SK-N-SH treated with all-trans-retinoic acid at 6 μM for 48 hours (cell line): ENCODE results near the gene CEACAM18.

Experiments
- ATAC-seq: fragments of 200-7000 bp; cut with Tn5 transposase; 3 replicates; pipeline ENCODE4 v1.9.1; 2020; ENCODE audit warnings: mild to moderate bottlenecking, moderate library complexity
- ARNTL ChIP-seq: fragments of 450-650 bp; formaldehyde crosslinking; IDR thresholded peaks from 2 replicates; pipeline ENCODE4 v1.5.0; 2020; ENCODE audit warnings: low read depth, mild to moderate bottlenecking, moderate library complexity, borderline replicate concordance
- BACH2 ChIP-seq: fragments of 250-450 bp; sonication (Bioruptor Pico); IDR thresholded peaks from 2 replicates; pipeline ENCODE4 v1.9.0; 2021; ENCODE audit warnings: mild to moderate bottlenecking, borderline replicate concordance
- CREB5 ChIP-seq: fragments of 250-450 bp; sonication (Bioruptor Pico); IDR thresholded peaks from 2 replicates; pipeline ENCODE4 v1.5.1; 2020; ENCODE audit warnings: low read depth, mild to moderate bottlenecking, moderate library complexity
- CSDC2 ChIP-seq: fragments of 250-450 bp; sonication (Bioruptor Pico); IDR thresholded peaks from 2 replicates; pipeline ENCODE4 v1.5.0; 2020; ENCODE audit warnings: mild to moderate bottlenecking, moderate library complexity
- CSRNP3 ChIP-seq: fragments of 250-450 bp; sonication (Bioruptor Pico); IDR thresholded peaks from 2 replicates; pipeline ENCODE4 v1.5.1; 2021; ENCODE audit warnings: mild to moderate bottlenecking, moderate library complexity
- ESRRG ChIP-seq: fragments of 250-450 bp; sonication (Bioruptor Pico); IDR thresholded peaks from 2 replicates; pipeline ENCODE4 v1.6.1; 2021; ENCODE audit warnings: mild to moderate bottlenecking
- GLIS3 ChIP-seq: fragments of 250-450 bp; sonication (Bioruptor Pico); IDR thresholded peaks from 2 replicates; pipeline ENCODE4 v1.5.0; 2020; ENCODE audit warnings: mild to moderate bottlenecking, moderate library complexity
- OSR1 ChIP-seq: fragments of 250-450 bp; sonication (Bioruptor Pico); IDR thresholded peaks from 2 replicates; pipeline ENCODE4 v1.8.0; 2022; ENCODE audit warnings: moderate library complexity, mild to moderate bottlenecking, inconsistent platforms
- POU6F1 ChIP-seq: fragments of 250-450 bp; sonication (Bioruptor Pico); IDR thresholded peaks from 2 replicates; pipeline ENCODE4 v1.8.0; 2021; ENCODE audit warnings: low read depth, mild to moderate bottlenecking, moderate library complexity, borderline replicate concordance
- PPARA ChIP-seq: fragments of 250-450 bp; sonication (Bioruptor Pico); IDR thresholded peaks from 2 replicates; pipeline ENCODE4 v1.5.0; 2020; ENCODE audit warnings: mild to moderate bottlenecking, borderline replicate concordance
- RARB ChIP-seq: fragments of 250-450 bp; sonication (Bioruptor Pico); IDR thresholded peaks from 2 replicates; pipeline ENCODE4 v1.8.0; 2021; ENCODE audit warnings: mild to moderate bottlenecking, moderate library complexity
- SNAI2 ChIP-seq: fragments of 250-450 bp; sonication (Bioruptor Pico); IDR thresholded peaks from 2 replicates; pipeline ENCODE4 v1.5.0; 2020; ENCODE audit warnings: mild to moderate bottlenecking, moderate library complexity
- TCF4 ChIP-seq: fragments of 250-450 bp; sonication (Bioruptor Pico); IDR thresholded peaks from 2 replicates; pipeline ENCODE4 v1.8.0; 2021; ENCODE audit warnings: mild to moderate bottlenecking, moderate library complexity, borderline replicate concordance
- ZC3H10 ChIP-seq: fragments of 250-450 bp; sonication (Bioruptor Pico); IDR thresholded peaks from 2 replicates; pipeline ENCODE4 v1.5.1; 2021; ENCODE audit warnings: mild to moderate bottlenecking, moderate library complexity
- ZFP3 ChIP-seq: fragments of 250-450 bp; sonication (Bioruptor Pico); IDR thresholded peaks from 2 replicates; pipeline ENCODE4 v1.5.0; 2020; ENCODE audit warnings: mild to moderate bottlenecking, moderate library complexity
- ZFP30 ChIP-seq: fragments of 450-650 bp; formaldehyde crosslinking; IDR thresholded peaks from 2 replicates; pipeline ENCODE4 v1.5.0; 2022; ENCODE audit warnings: mild to moderate bottlenecking, moderate library complexity
- ZNF565 ChIP-seq: fragments of 450-650 bp; formaldehyde crosslinking; conservative IDR thresholded peaks from 2 replicates; pipeline ENCODE4 v1.5.0; 2020; ENCODE audit warnings: low read depth, mild to moderate bottlenecking, moderate library complexity
- ZNF70 ChIP-seq: fragments of 450-650 bp; formaldehyde crosslinking; IDR thresholded peaks from 2 replicates; pipeline ENCODE4 v1.5.0; 2020; ENCODE audit warnings: mild to moderate bottlenecking, moderate library complexity
- ZNF8 ChIP-seq: fragments of 450-650 bp; formaldehyde crosslinking; IDR thresholded peaks from 2 replicates; pipeline ENCODE4 v1.5.0; 2020; ENCODE audit warnings: mild to moderate bottlenecking, moderate library complexity
- TF ChIP-seq, protein P1 (sequence below): fragments of 250-450 bp; sonication (Bioruptor Pico); IDR thresholded peaks from 2 replicates; pipeline ENCODE4 v1.5.0; 2020; ENCODE audit warnings: mild to moderate bottlenecking, moderate library complexity
- TF ChIP-seq, protein P2 (sequence below): fragments of 250-450 bp; sonication (Bioruptor Pico); IDR thresholded peaks from 2 replicates; pipeline ENCODE4 v1.8.0; 2020; ENCODE audit warnings: mild to moderate bottlenecking, moderate library complexity, borderline replicate concordance

Gene CEACAM18

DNA sequence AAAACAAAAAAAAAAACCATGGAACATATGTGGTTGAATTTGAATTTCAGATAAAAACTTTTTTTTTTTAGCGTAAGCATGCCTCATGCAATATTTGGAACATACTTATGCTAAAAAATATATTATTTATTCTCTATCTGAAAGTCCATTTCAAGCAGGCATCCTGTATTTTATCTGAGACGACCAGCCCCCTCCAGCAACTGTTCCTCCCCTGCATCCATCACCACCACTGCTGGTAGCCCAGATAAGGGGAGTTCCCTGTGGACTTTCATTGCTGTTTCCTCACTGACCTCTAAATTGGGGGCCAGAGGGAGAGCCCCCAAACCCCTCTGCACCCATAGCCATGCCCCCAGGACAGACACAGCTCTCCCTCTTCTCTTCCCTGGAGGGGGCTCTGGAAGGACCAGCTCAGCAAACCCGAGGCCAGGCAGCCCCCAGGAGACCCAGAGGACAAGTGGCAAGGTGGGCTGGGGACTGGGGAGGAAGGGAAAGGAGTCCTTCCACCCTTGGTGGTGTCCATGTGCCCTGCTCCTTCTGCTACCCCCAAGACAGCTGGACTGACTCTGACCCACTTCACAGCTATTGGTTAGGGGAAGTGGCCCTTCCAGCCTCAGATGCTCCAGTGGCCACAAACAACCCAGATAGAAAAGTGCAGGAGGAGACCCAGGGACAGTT, 29.9 kb downstream of the CEACAM18 start:
- no peak for TF ChIP-seq CSRNP3 (CRISPR knock-in tag)
- TF ChIP-seq ZC3H10, result no peak
- TF ChIP-seq ESRRG, result no peak
- TF ChIP-seq PPARA (CRISPR knock-in tag), result no peak
- TF ChIP-seq ARNTL (CRISPR knock-in tag), result no peak
- ATAC-seq, result no peak

GRCh38 chr19:51509823-51510660, 31.7 kb downstream of the CEACAM18 start:
- TF ChIP-seq TCF4 (CRISPR knock-in tag), result no peak
- no peak for TF ChIP-seq ZFP30 (CRISPR knock-in tag)
- no peak for TF ChIP-seq ZC3H10
- no peak for TF ChIP-seq PPARA (CRISPR knock-in tag)
- TF ChIP-seq ARNTL (CRISPR knock-in tag), result no peak
- TF ChIP-seq ZFP3, result no peak
- TF ChIP-seq GLIS3, result no peak
- TF ChIP-seq CREB5, result no peak
- no peak for TF ChIP-seq POU6F1
- no peak for TF ChIP-seq ZNF8 (CRISPR knock-in tag)
- no peak for TF ChIP-seq BACH2 (CRISPR knock-in tag)
- no peak for TF ChIP-seq CSDC2 (CRISPR knock-in tag)

DNA sequence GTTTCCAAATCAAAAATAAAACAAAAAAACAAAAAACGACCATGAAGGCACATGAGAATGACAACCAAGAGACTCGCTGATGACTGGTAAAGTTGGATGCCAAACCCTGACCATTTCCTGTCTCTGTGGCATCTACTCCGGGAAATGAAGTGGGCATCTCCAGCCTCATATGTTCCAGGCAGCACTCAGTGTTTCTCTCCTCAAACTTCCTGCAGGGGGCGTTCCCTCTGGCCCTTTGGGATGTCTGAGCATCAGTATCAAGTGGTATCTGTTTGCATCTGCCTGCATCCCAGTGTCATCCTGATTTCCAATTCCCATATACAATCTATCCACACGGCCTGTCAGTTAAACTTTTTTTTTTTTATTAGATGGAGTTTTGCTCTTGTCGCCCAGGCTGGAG, 33.0 kb downstream of the CEACAM18 start:
- TF ChIP-seq ZNF70 (CRISPR knock-in tag) (no peak), ARNTL (CRISPR knock-in tag) (no peak), ZNF565 (CRISPR knock-in tag) (no peak), RARB (CRISPR knock-in tag) (no peak), ZFP3 (no peak), OSR1 (CRISPR knock-in tag) (no peak), CSDC2 (CRISPR knock-in tag) (no peak), ZC3H10 (no peak)
- peak; percentile 64; the same call in 2 of the 3 replicates for ATAC-seq

More at GRCh38 chr19:51509823-51510660, 31.7 kb downstream of the CEACAM18 start:
- ATAC-seq, result no peak

DNA sequence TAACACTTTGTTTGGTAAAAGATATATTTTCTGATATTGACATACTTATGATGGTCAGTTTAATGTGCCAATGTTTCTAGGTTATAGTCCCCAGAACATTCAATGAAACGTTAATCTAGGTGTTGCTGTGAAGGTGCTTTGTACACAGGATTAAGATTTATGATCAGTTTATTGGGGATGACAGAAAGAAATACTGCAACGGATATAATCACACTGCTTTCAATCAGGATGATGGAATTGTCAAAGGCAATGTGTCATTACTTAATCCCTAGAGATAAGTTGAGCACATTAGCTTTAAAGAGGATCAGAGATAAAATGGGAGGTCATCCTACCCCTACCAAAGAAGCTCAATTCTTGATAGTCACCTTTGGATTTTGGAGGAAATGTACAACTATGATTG, 35.6 kb downstream of the CEACAM18 start:
- no peak for ATAC-seq
- TF ChIP-seq CSDC2 (CRISPR knock-in tag) (no peak), TCF4 (CRISPR knock-in tag) (no peak), CREB5 (no peak), ZNF8 (CRISPR knock-in tag) (no peak), ZFP30 (CRISPR knock-in tag) (no peak), GLIS3 (no peak), SNAI2 (CRISPR knock-in tag) (no peak), ZNF70 (CRISPR knock-in tag) (no peak), ESRRG (no peak), ARNTL (CRISPR knock-in tag) (no peak), ZC3H10 (no peak), ZFP3 (no peak), POU6F1 (no peak), RARB (CRISPR knock-in tag) (no peak)
- TF ChIP-seq, protein P1, sequence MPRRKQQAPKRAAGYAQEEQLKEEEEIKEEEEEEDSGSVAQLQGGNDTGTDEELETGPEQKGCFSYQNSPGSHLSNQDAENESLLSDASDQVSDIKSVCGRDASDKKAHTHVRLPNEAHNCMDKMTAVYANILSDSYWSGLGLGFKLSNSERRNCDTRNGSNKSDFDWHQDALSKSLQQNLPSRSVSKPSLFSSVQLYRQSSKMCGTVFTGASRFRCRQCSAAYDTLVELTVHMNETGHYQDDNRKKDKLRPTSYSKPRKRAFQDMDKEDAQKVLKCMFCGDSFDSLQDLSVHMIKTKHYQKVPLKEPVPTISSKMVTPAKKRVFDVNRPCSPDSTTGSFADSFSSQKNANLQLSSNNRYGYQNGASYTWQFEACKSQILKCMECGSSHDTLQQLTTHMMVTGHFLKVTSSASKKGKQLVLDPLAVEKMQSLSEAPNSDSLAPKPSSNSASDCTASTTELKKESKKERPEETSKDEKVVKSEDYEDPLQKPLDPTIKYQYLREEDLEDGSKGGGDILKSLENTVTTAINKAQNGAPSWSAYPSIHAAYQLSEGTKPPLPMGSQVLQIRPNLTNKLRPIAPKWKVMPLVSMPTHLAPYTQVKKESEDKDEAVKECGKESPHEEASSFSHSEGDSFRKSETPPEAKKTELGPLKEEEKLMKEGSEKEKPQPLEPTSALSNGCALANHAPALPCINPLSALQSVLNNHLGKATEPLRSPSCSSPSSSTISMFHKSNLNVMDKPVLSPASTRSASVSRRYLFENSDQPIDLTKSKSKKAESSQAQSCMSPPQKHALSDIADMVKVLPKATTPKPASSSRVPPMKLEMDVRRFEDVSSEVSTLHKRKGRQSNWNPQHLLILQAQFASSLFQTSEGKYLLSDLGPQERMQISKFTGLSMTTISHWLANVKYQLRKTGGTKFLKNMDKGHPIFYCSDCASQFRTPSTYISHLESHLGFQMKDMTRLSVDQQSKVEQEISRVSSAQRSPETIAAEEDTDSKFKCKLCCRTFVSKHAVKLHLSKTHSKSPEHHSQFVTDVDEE (CRISPR knock-in tag), result no peak
- TF ChIP-seq, protein P2, sequence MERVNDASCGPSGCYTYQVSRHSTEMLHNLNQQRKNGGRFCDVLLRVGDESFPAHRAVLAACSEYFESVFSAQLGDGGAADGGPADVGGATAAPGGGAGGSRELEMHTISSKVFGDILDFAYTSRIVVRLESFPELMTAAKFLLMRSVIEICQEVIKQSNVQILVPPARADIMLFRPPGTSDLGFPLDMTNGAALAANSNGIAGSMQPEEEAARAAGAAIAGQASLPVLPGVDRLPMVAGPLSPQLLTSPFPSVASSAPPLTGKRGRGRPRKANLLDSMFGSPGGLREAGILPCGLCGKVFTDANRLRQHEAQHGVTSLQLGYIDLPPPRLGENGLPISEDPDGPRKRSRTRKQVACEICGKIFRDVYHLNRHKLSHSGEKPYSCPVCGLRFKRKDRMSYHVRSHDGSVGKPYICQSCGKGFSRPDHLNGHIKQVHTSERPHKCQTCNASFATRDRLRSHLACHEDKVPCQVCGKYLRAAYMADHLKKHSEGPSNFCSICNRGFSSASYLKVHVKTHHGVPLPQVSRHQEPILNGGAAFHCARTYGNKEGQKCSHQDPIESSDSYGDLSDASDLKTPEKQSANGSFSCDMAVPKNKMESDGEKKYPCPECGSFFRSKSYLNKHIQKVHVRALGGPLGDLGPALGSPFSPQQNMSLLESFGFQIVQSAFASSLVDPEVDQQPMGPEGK (CRISPR knock-in tag), result no peak
